Measurements from ENCODE around the gene CNGB1.

GRCh38 chr16:57870753-57871454 lies 100.0 kb downstream of the CNGB1 start:
- no peak for TF ChIP-seq POLR2AphosphoS5 (IDR thresholded peaks at IDR 0.05)
- no peak for TF ChIP-seq CTCF (IDR thresholded peaks at IDR 0.05; ENCODE audit: poor library complexity, severe bottlenecking)
- TF ChIP-seq EZH2 (IDR thresholded peaks at IDR 0.05; ENCODE audit: borderline replicate concordance, insufficient read depth, low read length, poor library complexity, severe bottlenecking), result no peak
- no peak for TF ChIP-seq MXI1 (conservative IDR thresholded peaks at IDR 0.05; ENCODE audit: poor library complexity, severe bottlenecking)
- no peak for TF ChIP-seq SMC3 (conservative IDR thresholded peaks at IDR 0.05; ENCODE audit: poor library complexity)
- TF ChIP-seq REST (IDR thresholded peaks at IDR 0.05; ENCODE audit: borderline replicate concordance), result no peak
- no peak for TF ChIP-seq EP300 (conservative IDR thresholded peaks at IDR 0.05; ENCODE audit: poor library complexity, severe bottlenecking)

All from neural cell (in vitro differentiated cells).